Right hindlimb (tissue), 1 donor: ENCODE results near the gene FNBP1.
"Not testable (repeated sequence)": the region's sequence is repeated elsewhere in the genome, so short reads cannot be mapped to it uniquely, and the experiment has no call there.

Experiments
- DNase-seq: peaks from one replicate; pipeline ENCODE4 v3.0.0-alpha.2; 2018

FNBP1 gene

GRCh38 chr9:129946246-129946995, 96.6 kb downstream of the FNBP1 start:
- DNase-seq, result no peak

- no peak for DNase-seq
Measured at GRCh38 chr9:129945314-129945713, 97.7 kb downstream of the FNBP1 start.

- DNase-seq, result no peak
Measured at GRCh38 chr9:129944506-129945116, 98.4 kb downstream of the FNBP1 start.

- no peak for DNase-seq
Measured at GRCh38 chr9:129939431-129939830, 103.6 kb downstream of the FNBP1 start.

GRCh38 chr9:129938291-129938979, 104.6 kb downstream of the FNBP1 start:
- DNase-seq, result peak; percentile 29

- not testable (repeated sequence) for DNase-seq
Measured at GRCh38 chr9:129937879-129938278, 105.1 kb downstream of the FNBP1 start.

- DNase-seq, result no peak
Measured at GRCh38 chr9:129936222-129936621, 106.8 kb downstream of the FNBP1 start.

GRCh38 chr9:129934780-129935179, 108.2 kb downstream of the FNBP1 start:
- DNase-seq, result no peak

GRCh38 chr9:129934041-129934591, 108.9 kb downstream of the FNBP1 start:
- no peak for DNase-seq

- no peak for DNase-seq
Measured at GRCh38 chr9:129933185-129934040, 109.6 kb downstream of the FNBP1 start.

GRCh38 chr9:129932303-129933151, 110.5 kb downstream of the FNBP1 start:
- no peak for DNase-seq

GRCh38 chr9:129930743-129931142, 112.2 kb downstream of the FNBP1 start:
- DNase-seq, result no peak

GRCh38 chr9:129929496-129930125, 113.4 kb downstream of the FNBP1 start:
- no peak for DNase-seq

GRCh38 chr9:129923589-129923988, 119.4 kb downstream of the FNBP1 start:
- DNase-seq, result no peak

GRCh38 chr9:129921905-129922304, 121.1 kb downstream of the FNBP1 start:
- no peak for DNase-seq

GRCh38 chr9:129919841-129920240, 123.1 kb downstream of the FNBP1 start:
- DNase-seq, result no peak

- no peak for DNase-seq
Measured at GRCh38 chr9:129919277-129919676, 123.7 kb downstream of the FNBP1 start.

GRCh38 chr9:129918296-129918950, 124.6 kb downstream of the FNBP1 start:
- no peak for DNase-seq

GRCh38 chr9:129916707-129917106, 126.3 kb downstream of the FNBP1 start:
- no peak for DNase-seq

- DNase-seq, result no peak
Measured at GRCh38 chr9:129914051-129914450, 128.9 kb downstream of the FNBP1 start.
